Cardiac muscle cell (in vitro differentiated cells and primary cell): ENCODE data around the gene CACNA2D3. TPM values are rescaled to one million over a fixed set of nuclear protein-coding genes. Genes with fewer than 3 reads are reported as not detected.

Experiments used
- DNase-seq, 2 donors: peaks; one replicate each; pipeline versions ENCODE4 v3.0.0 to v3.0.0-alpha.2; 2010 to 2017; ENCODE audit warnings: low read depth in 1 of 2, low spot score in 1 of 2
- H3K27ac ChIP-seq: fragments of 200-600 bp; sonication (generic); 2 replicates; pipeline ENCODE4 v1.5.1; 2016
- H3K27me3 ChIP-seq: fragments of 200-600 bp; sonication (generic); 2 replicates; pipeline ENCODE4 v1.6.0; 2016; ENCODE audit warnings: control low read depth
- H3K36me3 ChIP-seq: fragments of 200-600 bp; sonication (generic); 2 replicates; pipeline ENCODE4 v1.5.1; 2016; ENCODE audit warnings: control low read depth
- H3K4me1 ChIP-seq: fragments of 200-600 bp; sonication (generic); 2 replicates; pipeline ENCODE4 v1.8.1; 2017; ENCODE audit warnings: low read depth, mild to moderate bottlenecking, mixed run types
- H3K4me3 ChIP-seq: fragments of 200-600 bp; sonication (generic); 2 replicates; pipeline ENCODE4 v1.5.1; 2016; ENCODE audit warnings: mild to moderate bottlenecking
- H3K9me3 ChIP-seq: fragments of 200-600 bp; sonication (generic); 2 replicates; pipeline ENCODE4 v1.5.1; 2017; ENCODE audit warnings: low read depth, mild to moderate bottlenecking, control low read depth
- CTCF ChIP-seq: IDR thresholded peaks from 2 replicates; pipeline ENCODE4 v1.5.1; 2012; ENCODE audit warnings: low read depth, mild to moderate bottlenecking, low read length
- polyA plus RNA-seq: library from polyadenylated mRNA; unstranded; fragments of >200 nt; fragmentation: Nextera tagmentation; extraction: Ambion mirVana; gene quantifications from 2 replicates; pipeline ENCODE4 v1.2.1, GENCODE V29; 2016
- total RNA-seq: library from RNA; depleted of rRNA; stranded (reverse); fragments of >200 nt; gene quantifications from 2 replicates; pipeline ENCODE4 v1.2.3, GENCODE V29; 2016

Gene CACNA2D3
- total and polyA plus RNA-seq, 2 experiments from 2014 or later: 0.45 to 0.59 TPM

GRCh38 chr3:54850484-54851018 lies 728.2 kb downstream of the CACNA2D3 start:
- Histone ChIP-seq H3K36me3 (no peaks in the 10 kb centered on the region), H3K27ac (no peak overlapping the region), H3K4me3 (no peak overlapping the region), H3K4me1 (no peaks in the 10 kb centered on the region), H3K27me3 (no peaks in the 10 kb centered on the region), H3K9me3 (no peaks in the 10 kb centered on the region)
- DNase-seq: no peak
- no peak for TF ChIP-seq CTCF

- peaks cover 6% of the 10 kb centered on the region for H3K4me1 ChIP-seq
- no peak overlapping the region for H3K4me3 ChIP-seq
- no peaks in the 10 kb centered on the region for H3K27me3 ChIP-seq
- no peaks in the 10 kb centered on the region for H3K36me3 ChIP-seq
- no peaks in the 10 kb centered on the region for H3K9me3 ChIP-seq
- peak; percentile 75 to 88 for DNase-seq
- no peak overlapping the region for H3K27ac ChIP-seq
- peak; percentile 79 for TF ChIP-seq CTCF
Observed at GRCh38 chr3:54853573-54854404, 731.4 kb downstream of the CACNA2D3 start.

GRCh38 chr3:54856271-54856670 lies 733.9 kb downstream of the CACNA2D3 start:
- TF ChIP-seq CTCF: no peak
- no peak overlapping the region for H3K4me3 ChIP-seq
- no peak overlapping the region for H3K27ac ChIP-seq
- no peaks in the 10 kb centered on the region for H3K27me3 ChIP-seq
- DNase-seq: no peak
- peaks cover 18% of the 10 kb centered on the region for H3K4me1 ChIP-seq
- no peaks in the 10 kb centered on the region for H3K9me3 ChIP-seq
- H3K36me3 ChIP-seq: no peaks in the 10 kb centered on the region

GRCh38 chr3:54857343-54857742 lies 735.0 kb downstream of the CACNA2D3 start:
- Histone ChIP-seq H3K4me1 (peaks cover 21% of the 10 kb centered on the region), H3K4me3 (no peak overlapping the region), H3K9me3 (no peaks in the 10 kb centered on the region), H3K36me3 (no peaks in the 10 kb centered on the region), H3K27ac (no peak overlapping the region), H3K27me3 (no peaks in the 10 kb centered on the region)
- TF ChIP-seq CTCF: no peak
- no peak for DNase-seq

- no peaks in the 10 kb centered on the region for H3K27me3 ChIP-seq
- peaks cover 21% of the 10 kb centered on the region for H3K4me1 ChIP-seq
- no peaks in the 10 kb centered on the region for H3K9me3 ChIP-seq
- no peak overlapping the region for H3K4me3 ChIP-seq
- no peak overlapping the region for H3K27ac ChIP-seq
- DNase-seq: no peak
- TF ChIP-seq CTCF: no peak
- no peaks in the 10 kb centered on the region for H3K36me3 ChIP-seq
Observed at GRCh38 chr3:54858093-54858785, 735.9 kb downstream of the CACNA2D3 start.
